GM12873 (cell line): ENCODE measurements around the gene VHLL.

Experiments
- CTCF ChIP-seq: IDR thresholded peaks from 2 replicates; pipeline ENCODE4 v1.5.1; 2012; ENCODE audit warnings: low read depth, mild to moderate bottlenecking, moderate library complexity, low read length, control low read depth; ENCODE audit not compliant: insufficient read depth; ENCODE audit errors: missing control alignments

The VHLL gene

GRCh38 chr1:156263288-156263655 lies 35.8 kb downstream of the VHLL start:
- TF ChIP-seq CTCF: no peak

- no peak for TF ChIP-seq CTCF
These were observed 36.4 kb downstream of the VHLL start for GRCh38 chr1:156262461-156263287.

DNA sequence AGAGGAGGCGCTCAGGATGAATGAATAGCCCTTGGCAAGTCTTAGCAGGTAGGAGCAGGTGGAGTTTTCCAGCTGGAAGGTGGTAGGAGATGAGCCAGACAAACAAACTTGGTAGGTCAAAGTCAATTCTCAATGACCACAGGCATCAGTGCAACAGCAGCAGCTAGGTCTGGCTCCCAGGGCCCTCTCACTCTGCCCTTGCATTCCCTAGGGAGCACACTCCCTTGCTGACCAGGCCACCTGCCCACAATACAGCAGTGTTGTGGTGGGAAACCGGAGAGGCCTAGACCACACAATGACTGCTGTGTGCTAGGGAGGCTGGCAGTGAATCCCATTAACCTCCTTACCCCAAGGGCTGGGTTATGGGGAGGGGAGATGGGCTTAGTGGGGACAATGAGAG lies 38.2 kb downstream of the VHLL start:
- TF ChIP-seq CTCF: no peak

- TF ChIP-seq CTCF: no peak
These were observed 39.3 kb downstream of the VHLL start for GRCh38 chr1:156259805-156260204.

GRCh38 chr1:156258859-156259258 lies 40.2 kb downstream of the VHLL start:
- TF ChIP-seq CTCF: no peak

DNA sequence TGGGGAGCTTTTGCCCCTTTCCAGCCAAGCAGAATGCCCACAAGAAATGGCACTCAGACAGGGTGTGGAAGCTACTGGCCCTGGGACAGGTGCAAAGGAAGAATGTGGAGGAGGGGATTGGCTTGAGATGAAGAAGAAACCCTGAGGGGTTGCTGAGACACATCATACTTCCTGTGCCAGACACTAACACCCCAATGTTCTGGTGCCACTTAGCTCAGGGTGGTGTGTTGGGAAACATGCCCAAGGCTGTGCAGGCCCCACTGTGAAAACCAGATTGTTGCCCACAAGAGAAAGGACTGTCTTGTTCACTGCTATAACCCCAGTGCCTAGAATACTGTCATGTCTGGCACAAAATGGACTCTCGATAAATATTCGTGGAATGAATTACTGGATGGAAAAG lies 41.4 kb downstream of the VHLL start:
- no peak for TF ChIP-seq CTCF

DNA sequence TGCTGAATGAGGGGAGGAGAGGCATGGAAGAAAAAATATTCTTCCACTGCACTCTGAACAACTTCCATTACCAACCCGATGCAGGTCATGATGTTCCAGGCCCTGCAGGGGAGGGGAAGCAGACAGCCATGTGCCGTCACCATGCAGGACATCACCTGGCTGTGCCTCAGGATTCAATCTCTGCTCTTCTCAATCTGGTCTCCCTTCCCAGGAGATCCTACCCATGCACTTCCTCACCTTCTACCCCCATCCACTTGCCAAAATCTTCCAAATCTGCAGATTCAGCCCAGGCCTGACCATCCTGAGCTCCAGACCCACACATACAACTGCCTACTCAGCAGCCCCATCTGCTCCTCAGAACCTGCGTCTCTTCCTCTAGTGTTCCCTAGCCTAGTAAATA lies 45.5 kb downstream of the VHLL start:
- TF ChIP-seq CTCF: no peak
